ENCODE results near the gene TATDN3. TPM values are rescaled to one million over a fixed set of nuclear protein-coding genes. Genes with fewer than 3 reads are reported as not detected.

TATDN3 gene
- 12.2 and 15.4 TPM in 2 replicates for total RNA-seq

GRCh38 chr1:212791676-212792395 is at the start of gene TATDN3, which contains the start of gene NSL1:
TSS of gene TATDN3 (plus strand) at chr1:212791894. CDS start at chr1:212791922, 28 bp downstream.
TSS of gene NSL1 (minus strand) at chr1:212791777. CDS start at chr1:212791763, 14 bp downstream.

GRCh38 chr1:212847549-212847948 is 55.9 kb downstream of the TATDN3 start, which contains the start of gene SPATA45:
TSS of gene SPATA45 (minus strand) at chr1:212847649. CDS start at chr1:212836149, 11,500 bp downstream.

DNA sequence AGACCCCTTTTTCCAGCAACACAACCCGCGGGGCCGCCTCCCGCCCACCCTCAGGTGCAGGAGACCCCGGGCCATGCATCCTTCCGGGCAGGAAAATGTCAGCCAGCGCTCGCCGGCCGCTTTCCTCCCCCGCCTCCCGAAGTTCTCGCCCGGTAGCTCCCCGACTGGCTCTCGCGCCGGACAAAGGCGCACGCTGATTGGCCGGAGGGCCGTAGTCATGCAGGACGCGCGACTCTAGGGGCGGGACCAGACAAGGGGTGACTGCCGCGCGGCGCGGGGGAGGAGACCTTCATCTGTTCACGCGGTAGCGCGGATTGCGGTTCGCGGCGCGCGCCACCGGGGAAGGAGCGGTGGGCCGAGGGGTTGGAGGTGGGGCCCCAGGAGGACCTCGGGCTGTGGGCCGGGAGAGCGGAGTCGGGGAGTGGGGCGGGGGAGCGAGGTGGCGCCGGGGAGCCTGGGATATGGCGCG is 66.3 kb downstream of the TATDN3 start, which contains the start of gene FLVCR1:
FLVCR1 (plus strand) TSS at position 284 of the 469 bp plus-strand sequence; CDS start at position 462, 178 bp downstream.

Small RNA genes within 50 kb of the gene (small RNA-seq; reads per million reads assigned to genes)
- gene AC104333.1 (not detected), gene AC104333.2 (not detected)

Other genes with a start within 250 kb of the TATDN3 start
- gene ATF3, start 183.1 kb upstream of the TATDN3 start, total RNA-seq, result 1.4 and 2.4 TPM in 2 replicates
- gene BATF3, start 92.1 kb upstream of the TATDN3 start, total RNA-seq, result 0.65 and 1.2 TPM in 2 replicates
- 41.3 and 48.1 TPM in 2 replicates for gene NSL1, start 117 bp upstream of the TATDN3 start, total RNA-seq
- gene SPATA45, start 55.8 kb downstream of the TATDN3 start, total RNA-seq, result not detected in 2 replicates
- gene FLVCR1, start 66.4 kb downstream of the TATDN3 start, total RNA-seq, result 10.1 and 13.1 TPM in 2 replicates
- gene VASH2, start 158.6 kb downstream of the TATDN3 start, total RNA-seq, result 0.14 and 0.27 TPM in 2 replicates
- gene ANGEL2, start 224.0 kb downstream of the TATDN3 start, total RNA-seq, result 53.1 and 60.2 TPM in 2 replicates